ENCODE data around the gene SLC12A7.
"Not testable (repeated sequence)": the region's sequence is repeated elsewhere in the genome, so short reads cannot be mapped to it uniquely, and the experiment has no call there.

The SLC12A7 gene

DNA sequence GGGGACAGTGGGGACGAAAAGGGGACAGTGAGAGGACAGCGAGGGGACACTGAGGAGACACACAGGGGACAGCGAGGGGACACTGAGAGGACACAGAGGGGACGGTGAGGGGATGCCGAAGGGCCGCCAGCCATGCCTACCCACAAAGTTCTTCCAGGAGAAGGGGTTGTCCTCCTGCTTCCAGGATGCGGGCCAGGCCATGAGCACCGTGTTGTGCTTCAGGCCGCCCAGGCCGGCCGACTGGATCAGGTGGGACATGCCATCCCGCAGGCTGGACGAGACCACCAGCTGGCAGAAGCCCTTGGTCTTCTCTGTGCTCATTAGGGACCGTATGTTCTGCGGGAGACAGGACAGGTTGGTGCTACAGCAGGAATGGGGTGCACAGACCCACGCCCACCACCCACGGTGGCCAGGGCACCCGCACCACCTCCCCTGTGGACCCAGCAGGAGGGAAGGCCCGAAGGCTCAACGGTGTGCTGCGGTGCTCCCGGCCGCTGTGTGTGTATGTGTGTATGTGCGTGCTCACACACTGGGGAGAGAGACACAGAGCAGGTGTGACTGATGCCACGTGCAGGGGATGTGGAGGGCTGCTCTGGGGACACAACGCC, 46.6 kb downstream of the SLC12A7 start:
- Histone ChIP-seq H3K9me3 (ENCODE audit: control insufficient read depth, insufficient read depth, low read length) (no peaks in the 10 kb centered on the region), H3K4me3 (ENCODE audit: low read depth, low read length) (no peak overlapping the region), H3K9ac (ENCODE audit: low read depth, low read length) (no peak overlapping the region), H3K27ac (ENCODE audit: low read depth, low read length) (no peak overlapping the region), H3K36me3 (ENCODE audit: control insufficient read depth, insufficient read depth, low read length) (peaks cover 24% of the 10 kb centered on the region), H3K27me3 (ENCODE audit: control insufficient read depth, insufficient read depth, low read length) (no peaks in the 10 kb centered on the region), H3K4me1 (ENCODE audit: control insufficient read depth, insufficient read depth, low read length) (no peaks in the 10 kb centered on the region)

DNA sequence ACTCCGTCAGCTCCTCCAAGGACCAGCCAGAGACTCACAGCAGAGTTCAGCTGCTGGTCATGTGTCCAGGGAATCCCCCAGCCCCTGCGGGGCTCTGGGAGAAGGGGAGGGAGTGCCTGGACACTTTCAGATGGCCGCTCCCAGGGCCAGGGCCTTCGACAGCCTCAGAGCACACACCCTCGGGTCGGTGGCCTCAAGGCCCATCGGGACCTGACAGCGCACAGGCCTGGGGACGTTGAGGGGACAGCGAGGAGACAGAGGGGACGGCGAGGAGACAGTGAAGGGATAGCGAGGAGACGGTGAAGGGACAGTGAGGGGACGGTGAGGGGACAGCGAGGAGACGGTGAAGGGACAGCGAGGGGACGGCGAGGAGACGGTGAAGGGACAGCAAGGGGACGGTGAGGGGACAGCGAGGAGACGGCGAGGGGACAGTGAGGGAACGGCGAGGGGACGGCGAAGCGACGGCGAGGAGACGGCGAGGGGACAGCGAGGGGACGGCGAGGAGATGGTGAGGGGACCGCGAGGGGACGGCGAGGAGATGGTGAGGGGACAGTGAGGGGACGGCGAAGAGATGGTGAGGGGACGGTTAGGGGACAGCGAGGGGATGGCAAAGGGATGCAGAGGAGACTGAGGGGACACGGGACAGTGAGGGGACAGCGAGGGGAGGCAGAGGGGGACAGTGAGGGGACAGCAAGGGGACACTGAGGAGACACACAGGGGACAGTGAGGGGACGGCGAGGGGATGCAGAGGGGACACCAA, 47.3 kb downstream of the SLC12A7 start:
- Histone ChIP-seq H3K4me3 (ENCODE audit: low read depth, low read length) (no peak overlapping the region), H3K9me3 (ENCODE audit: control insufficient read depth, insufficient read depth, low read length) (no peaks in the 10 kb centered on the region), H3K27me3 (ENCODE audit: control insufficient read depth, insufficient read depth, low read length) (no peaks in the 10 kb centered on the region), H3K36me3 (ENCODE audit: control insufficient read depth, insufficient read depth, low read length) (peaks cover 31% of the 10 kb centered on the region), H3K9ac (ENCODE audit: low read depth, low read length) (no peak overlapping the region), H3K4me1 (ENCODE audit: control insufficient read depth, insufficient read depth, low read length) (no peaks in the 10 kb centered on the region), H3K27ac (ENCODE audit: low read depth, low read length) (no peak overlapping the region)

GRCh38 chr5:1063661-1064382, 48.0 kb downstream of the SLC12A7 start:
- Histone ChIP-seq H3K9ac (ENCODE audit: low read depth, low read length) (no peak overlapping the region), H3K9me3 (ENCODE audit: control insufficient read depth, insufficient read depth, low read length) (no peaks in the 10 kb centered on the region), H3K27ac (ENCODE audit: low read depth, low read length) (no peak overlapping the region), H3K4me3 (ENCODE audit: low read depth, low read length) (no peak overlapping the region), H3K4me1 (ENCODE audit: control insufficient read depth, insufficient read depth, low read length) (no peaks in the 10 kb centered on the region), H3K27me3 (ENCODE audit: control insufficient read depth, insufficient read depth, low read length) (no peaks in the 10 kb centered on the region), H3K36me3 (ENCODE audit: control insufficient read depth, insufficient read depth, low read length) (peaks cover 38% of the 10 kb centered on the region)

GRCh38 chr5:1062761-1063568, 48.9 kb downstream of the SLC12A7 start:
- Histone ChIP-seq H3K36me3 (ENCODE audit: control insufficient read depth, insufficient read depth, low read length) (peaks cover 46% of the 10 kb centered on the region), H3K27ac (ENCODE audit: low read depth, low read length) (no peak overlapping the region), H3K9me3 (ENCODE audit: control insufficient read depth, insufficient read depth, low read length) (no peaks in the 10 kb centered on the region), H3K9ac (ENCODE audit: low read depth, low read length) (no peak overlapping the region), H3K27me3 (ENCODE audit: control insufficient read depth, insufficient read depth, low read length) (no peaks in the 10 kb centered on the region), H3K4me1 (ENCODE audit: control insufficient read depth, insufficient read depth, low read length) (no peaks in the 10 kb centered on the region), H3K4me3 (ENCODE audit: low read depth, low read length) (no peak overlapping the region)

DNA sequence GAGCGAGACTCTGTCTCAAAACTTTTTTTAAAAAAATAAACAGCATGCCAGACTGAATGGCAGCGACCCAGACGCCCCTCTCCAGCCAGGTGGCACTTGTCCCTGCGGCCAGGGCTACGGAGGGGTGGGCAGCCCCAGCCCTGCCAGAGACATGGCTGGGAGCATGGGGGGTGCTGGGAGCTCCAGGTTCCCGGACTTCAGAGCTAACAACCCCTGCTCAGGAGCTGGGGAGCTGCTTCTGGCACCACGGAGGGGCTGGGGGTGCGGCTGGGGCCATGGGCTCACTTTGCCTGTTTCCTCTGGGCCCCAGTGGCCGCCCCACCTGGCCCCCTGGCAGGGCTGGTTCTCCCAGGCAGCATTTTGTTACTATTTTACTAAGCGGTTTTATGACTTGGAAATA, 49.9 kb downstream of the SLC12A7 start:
- Histone ChIP-seq H3K9me3 (ENCODE audit: control insufficient read depth, insufficient read depth, low read length) (no peaks in the 10 kb centered on the region), H3K27ac (ENCODE audit: low read depth, low read length) (no peak overlapping the region), H3K4me1 (ENCODE audit: control insufficient read depth, insufficient read depth, low read length) (no peaks in the 10 kb centered on the region), H3K4me3 (ENCODE audit: low read depth, low read length) (no peak overlapping the region), H3K9ac (ENCODE audit: low read depth, low read length) (no peak overlapping the region), H3K36me3 (ENCODE audit: control insufficient read depth, insufficient read depth, low read length) (peaks cover 53% of the 10 kb centered on the region), H3K27me3 (ENCODE audit: control insufficient read depth, insufficient read depth, low read length) (no peaks in the 10 kb centered on the region)

DNA sequence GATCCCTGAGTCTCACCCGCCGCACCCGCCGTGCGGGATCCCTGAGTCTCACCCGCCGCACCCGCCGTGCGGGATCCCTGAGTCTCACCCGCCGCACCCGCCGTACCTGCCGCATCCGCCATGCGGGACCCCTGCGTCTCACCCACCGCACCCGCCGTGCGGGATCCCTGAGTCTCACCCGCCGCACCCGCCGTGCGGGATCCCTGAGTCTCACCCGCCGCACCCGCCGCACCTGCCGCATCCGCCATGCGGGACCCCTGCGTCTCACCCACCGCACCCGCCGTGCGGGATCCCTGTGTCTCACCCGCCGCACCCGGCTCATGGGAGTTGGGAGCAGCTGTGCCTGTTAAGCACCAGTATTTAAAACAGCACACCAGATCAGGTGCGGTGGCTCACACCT, 50.6 kb downstream of the SLC12A7 start:
- not testable (repeated sequence) for H3K4me1 ChIP-seq (ENCODE audit: control insufficient read depth, insufficient read depth, low read length); H3K9me3 ChIP-seq (ENCODE audit: control insufficient read depth, insufficient read depth, low read length); H3K9ac ChIP-seq (ENCODE audit: low read depth, low read length); H3K27me3 ChIP-seq (ENCODE audit: control insufficient read depth, insufficient read depth, low read length); H3K4me3 ChIP-seq (ENCODE audit: low read depth, low read length); H3K27ac ChIP-seq (ENCODE audit: low read depth, low read length)
- H3K36me3 ChIP-seq (ENCODE audit: control insufficient read depth, insufficient read depth, low read length), result peaks cover 59% of the 10 kb centered on the region

- Histone ChIP-seq H3K27me3 (ENCODE audit: control insufficient read depth, insufficient read depth, low read length) (no peaks in the 10 kb centered on the region), H3K36me3 (ENCODE audit: control insufficient read depth, insufficient read depth, low read length) (peaks cover 62% of the 10 kb centered on the region)
Measured at GRCh38 chr5:1060535-1060981, 51.3 kb downstream of the SLC12A7 start.

GRCh38 chr5:1059884-1060263, 52.0 kb downstream of the SLC12A7 start:
- Histone ChIP-seq H3K9me3 (ENCODE audit: control insufficient read depth, insufficient read depth, low read length) (no peaks in the 10 kb centered on the region), H3K36me3 (ENCODE audit: control insufficient read depth, insufficient read depth, low read length) (peaks cover 63% of the 10 kb centered on the region), H3K4me3 (ENCODE audit: low read depth, low read length) (no peak overlapping the region), H3K9ac (ENCODE audit: low read depth, low read length) (no peak overlapping the region), H3K27me3 (ENCODE audit: control insufficient read depth, insufficient read depth, low read length) (no peaks in the 10 kb centered on the region), H3K27ac (ENCODE audit: low read depth, low read length) (no peak overlapping the region), H3K4me1 (ENCODE audit: control insufficient read depth, insufficient read depth, low read length) (no peaks in the 10 kb centered on the region)

More at GRCh38 chr5:1060535-1060981, 51.3 kb downstream of the SLC12A7 start:
- H3K4me1 ChIP-seq (ENCODE audit: control insufficient read depth, insufficient read depth, low read length), result no peaks in the 10 kb centered on the region
- no peak overlapping the region for H3K9ac ChIP-seq (ENCODE audit: low read depth, low read length)
- no peak overlapping the region for H3K4me3 ChIP-seq (ENCODE audit: low read depth, low read length)
- no peak overlapping the region for H3K27ac ChIP-seq (ENCODE audit: low read depth, low read length)
- H3K9me3 ChIP-seq (ENCODE audit: control insufficient read depth, insufficient read depth, low read length), result no peaks in the 10 kb centered on the region

DNA sequence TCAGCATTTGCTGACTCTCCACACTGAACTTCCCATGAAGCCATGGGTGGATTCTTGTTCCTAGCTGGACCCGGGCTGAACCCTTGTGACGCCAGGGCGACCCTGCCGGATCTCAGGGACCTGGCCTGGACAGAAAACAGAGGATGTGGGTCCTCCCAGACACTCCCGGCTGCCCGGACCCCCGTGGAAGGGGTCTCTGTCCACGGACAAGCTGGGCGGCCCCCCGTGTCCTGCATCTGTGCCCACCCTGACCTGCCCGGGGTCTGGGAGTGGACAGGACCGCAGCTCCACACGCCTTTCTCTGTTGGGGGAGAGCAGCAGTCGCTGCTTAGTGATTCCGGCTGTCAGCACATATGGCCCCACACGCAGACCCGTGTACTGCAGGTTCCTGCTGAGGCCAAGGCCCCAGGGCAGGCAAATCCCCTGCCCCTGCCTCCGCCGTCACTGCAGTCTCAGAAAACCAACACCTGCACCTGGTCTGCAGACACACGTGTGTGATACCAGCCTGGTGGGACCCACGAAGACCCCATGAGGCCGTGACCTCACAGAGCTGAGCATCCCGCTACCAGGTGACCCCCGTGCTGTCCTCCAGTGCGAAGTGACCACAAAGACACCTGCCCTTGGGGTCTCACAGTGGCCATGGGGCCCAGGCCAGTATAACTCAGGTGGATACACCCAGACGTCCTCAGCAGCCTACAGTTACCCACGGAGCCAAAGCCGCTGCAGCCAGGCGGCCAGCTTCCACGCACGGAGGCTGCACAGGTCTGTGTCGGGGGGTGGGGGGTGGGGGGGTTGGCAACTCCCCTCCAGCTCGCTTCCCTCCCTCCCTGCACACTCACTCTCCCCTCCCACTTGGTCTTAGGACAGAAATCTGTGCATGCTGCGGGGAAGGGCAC, 52.6 kb downstream of the SLC12A7 start:
- Histone ChIP-seq H3K27me3 (ENCODE audit: control insufficient read depth, insufficient read depth, low read length) (no peaks in the 10 kb centered on the region), H3K9me3 (ENCODE audit: control insufficient read depth, insufficient read depth, low read length) (no peaks in the 10 kb centered on the region), H3K36me3 (ENCODE audit: control insufficient read depth, insufficient read depth, low read length) (peaks cover 65% of the 10 kb centered on the region), H3K9ac (ENCODE audit: low read depth, low read length) (no peak overlapping the region), H3K27ac (ENCODE audit: low read depth, low read length) (no peak overlapping the region), H3K4me1 (ENCODE audit: control insufficient read depth, insufficient read depth, low read length) (no peaks in the 10 kb centered on the region), H3K4me3 (ENCODE audit: low read depth, low read length) (no peak overlapping the region)

Measured in HUES48 (cell line).